Stimulated activated naive CD8-positive, alpha-beta T cell treated with anti-CD3 and anti-CD28 coated beads, Interleukin-15, Interleukin-2, amounts not matched to agents 100 U/mL and 50 U/mL, for 24 hours (primary cell): ENCODE results near the gene CD164L2.
A peak's percentile ranks its signal among the peaks of the same experiment; 100 is the strongest.

Experiments
- ATAC-seq: fragments of 150-1000 bp; cut with Tn5 transposase; one replicate; pipeline ENCODE4 v1.10.0; 2021
- DNase-seq: peaks from one replicate; pipeline ENCODE4 v3.0.0; 2021

The CD164L2 gene

GRCh38 chr1:27405074-27405473 is 21.9 kb upstream of the CD164L2 start:
- ATAC-seq: no peak
- DNase-seq: no peak

GRCh38 chr1:27403931-27404330 is 20.8 kb upstream of the CD164L2 start:
- ATAC-seq: no peak
- DNase-seq: no peak

- DNase-seq (peak; percentile 57), ATAC-seq (peak; percentile 74)
Measured at GRCh38 chr1:27403065-27403726, 20.1 kb upstream of the CD164L2 start.

GRCh38 chr1:27402349-27402754 is 19.2 kb upstream of the CD164L2 start:
- DNase-seq (peak; percentile 37), ATAC-seq (no peak)

GRCh38 chr1:27400963-27401341 is 17.8 kb upstream of the CD164L2 start:
- ATAC-seq: no peak
- DNase-seq: no peak

GRCh38 chr1:27400082-27400962 is 17.2 kb upstream of the CD164L2 start:
- no peak for DNase-seq

GRCh38 chr1:27399251-27400025 is 16.3 kb upstream of the CD164L2 start:
- ATAC-seq: no peak
- no peak for DNase-seq

More at GRCh38 chr1:27400082-27400962, 17.2 kb upstream of the CD164L2 start:
- no peak for ATAC-seq

- DNase-seq (no peak), ATAC-seq (no peak)
Measured at GRCh38 chr1:27398405-27399149, 15.4 kb upstream of the CD164L2 start.

- DNase-seq (no peak), ATAC-seq (no peak)
Measured at GRCh38 chr1:27397749-27398148, 14.6 kb upstream of the CD164L2 start.

- no peak for DNase-seq
- ATAC-seq: no peak
Measured at GRCh38 chr1:27397110-27397509, 14.0 kb upstream of the CD164L2 start.

- ATAC-seq: peak; percentile 4
- DNase-seq: peak; percentile 81
Measured at GRCh38 chr1:27395441-27396195, 12.5 kb upstream of the CD164L2 start.

GRCh38 chr1:27394925-27395324 is 11.8 kb upstream of the CD164L2 start:
- ATAC-seq (no peak), DNase-seq (no peak)

GRCh38 chr1:27394282-27394658 is 11.1 kb upstream of the CD164L2 start:
- DNase-seq: no peak
- ATAC-seq: no peak

- no peak for ATAC-seq
- no peak for DNase-seq
Measured at GRCh38 chr1:27393641-27394281, 10.6 kb upstream of the CD164L2 start.

- ATAC-seq: no peak
- no peak for DNase-seq
Measured at GRCh38 chr1:27392778-27393635, 9.9 kb upstream of the CD164L2 start.

- DNase-seq (peak; percentile 96), ATAC-seq (peak; percentile 94)
Measured at GRCh38 chr1:27392096-27392777, 9.1 kb upstream of the CD164L2 start, which contains the start of gene GPR3. GPR3 (plus strand) TSS chr1:27392622; CDS start chr1:27393799, 1,177 bp downstream.

- ATAC-seq: no peak
- DNase-seq: peak; percentile 52
Measured at GRCh38 chr1:27391511-27392095, 8.5 kb upstream of the CD164L2 start.

- no peak for ATAC-seq
- DNase-seq: peak; percentile 84
Measured at GRCh38 chr1:27388337-27389005, 5.3 kb upstream of the CD164L2 start.
